ENCODE data around the gene PTPRE. TPM values are rescaled to one million over a fixed set of nuclear protein-coding genes. Genes with fewer than 3 reads are reported as not detected.

PTPRE gene
- polyA plus RNA-seq, 1 donor (not counting 4 experiments of a cell fraction or from before 2014, with no cell fraction given) = 15.1 TPM

GRCh38 chr10:127992376-127992775, 85.5 kb downstream of the PTPRE start:
- no peak for FAIRE-seq
- Histone ChIP-seq H3K4me2 (ENCODE audit: control insufficient read depth, extremely low read depth, insufficient read depth, low read depth, low read length) (no peak overlapping the region), H3K27ac (ENCODE audit: control insufficient read depth, insufficient read depth, low read length) (no peak overlapping the region)

GRCh38 chr10:127993056-127993690, 86.3 kb downstream of the PTPRE start:
- Histone ChIP-seq H4K20me1 (ENCODE audit: control insufficient read depth, extremely low read depth, insufficient read depth, low read length) (no peaks in the 10 kb centered on the region), H3K36me3 (ENCODE audit: control insufficient read depth in 2 of 2, extremely low read depth in 1 of 2, insufficient read depth in 2 of 2, low read length in 2 of 2) (no peaks in the 10 kb centered on the region), H3K4me1 (ENCODE audit: control insufficient read depth, extremely low read depth, insufficient read depth, low read length) (peaks cover 28% of the 10 kb centered on the region), H2AFZ (ENCODE audit: control insufficient read depth, low read length) (no peak overlapping the region), H3K4me2 (ENCODE audit: control insufficient read depth, extremely low read depth, insufficient read depth, low read depth, low read length) (no peak overlapping the region), H3K27ac (ENCODE audit: control insufficient read depth, insufficient read depth, low read length) (no peak overlapping the region), H3K27me3 (ENCODE audit: control insufficient read depth, extremely low read depth, insufficient read depth, low read length) (no peaks in the 10 kb centered on the region), H3K9me3 (ENCODE audit: control insufficient read depth, low read depth, low read length) (no peaks in the 10 kb centered on the region), H3K4me3 (ENCODE audit: control insufficient read depth in 2 of 3, extremely low read depth in 1 of 3, insufficient read depth in 2 of 3, low read depth in 1 of 3, low read length in 3 of 3) (no peak overlapping the region), H3K79me2 (ENCODE audit: control insufficient read depth, insufficient read depth, low read length) (no peaks in the 10 kb centered on the region), H3K9ac (ENCODE audit: control insufficient read depth, extremely low read depth, insufficient read depth, low read length) (no peak overlapping the region), H3K9me1 (ENCODE audit: control insufficient read depth, extremely low read depth, insufficient read depth, low read length) (no peaks in the 10 kb centered on the region)
- dilution Hi-C loops (cut with MboI; ENCODE audit: extremely low pct_ligation_motif_present, low sequenced_read_pairs) = no loop called here
- DNase-seq (ENCODE audit: low read depth, low spot score) (no peak), FAIRE-seq (no peak)
- TF ChIP-seq CTCF (optimal IDR thresholded peaks at IDR 0.05 in 1 of 3, IDR thresholded peaks at IDR 0.05 in 1 of 3, conservative IDR thresholded peaks at IDR 0.05 in 1 of 3; ENCODE audit: extremely low read depth in 1 of 3, insufficient read depth in 2 of 3, low read length in 3 of 3) (no peak), EZH2 (IDR thresholded peaks at IDR 0.05; ENCODE audit: low read length) (no peak)

More at GRCh38 chr10:127992376-127992775, 85.5 kb downstream of the PTPRE start:
- H2AFZ ChIP-seq (ENCODE audit: control insufficient read depth, low read length) = no peak overlapping the region
- H3K4me3 ChIP-seq (ENCODE audit: control insufficient read depth in 2 of 3, extremely low read depth in 1 of 3, insufficient read depth in 2 of 3, low read depth in 1 of 3, low read length in 3 of 3) = no peak overlapping the region
- H3K9me1 ChIP-seq (ENCODE audit: control insufficient read depth, extremely low read depth, insufficient read depth, low read length) = no peaks in the 10 kb centered on the region
- H4K20me1 ChIP-seq (ENCODE audit: control insufficient read depth, extremely low read depth, insufficient read depth, low read length) = no peaks in the 10 kb centered on the region
- no peaks in the 10 kb centered on the region for H3K9me3 ChIP-seq (ENCODE audit: control insufficient read depth, low read depth, low read length)
- H3K27me3 ChIP-seq (ENCODE audit: control insufficient read depth, extremely low read depth, insufficient read depth, low read length) = no peaks in the 10 kb centered on the region
- H3K79me2 ChIP-seq (ENCODE audit: control insufficient read depth, insufficient read depth, low read length) = no peaks in the 10 kb centered on the region
- no peaks in the 10 kb centered on the region for H3K36me3 ChIP-seq (ENCODE audit: control insufficient read depth in 2 of 2, extremely low read depth in 1 of 2, insufficient read depth in 2 of 2, low read length in 2 of 2)
- dilution Hi-C loops (cut with MboI; ENCODE audit: extremely low pct_ligation_motif_present, low sequenced_read_pairs) = no loop called here
- no peak for DNase-seq (ENCODE audit: low read depth, low spot score)
- TF ChIP-seq EZH2 (IDR thresholded peaks at IDR 0.05; ENCODE audit: low read length) (no peak), CTCF (optimal IDR thresholded peaks at IDR 0.05 in 1 of 3, IDR thresholded peaks at IDR 0.05 in 1 of 3, conservative IDR thresholded peaks at IDR 0.05 in 1 of 3; ENCODE audit: extremely low read depth in 1 of 3, insufficient read depth in 2 of 3, low read length in 3 of 3) (no peak)
- peaks cover 28% of the 10 kb centered on the region for H3K4me1 ChIP-seq (ENCODE audit: control insufficient read depth, extremely low read depth, insufficient read depth, low read length)
- H3K9ac ChIP-seq (ENCODE audit: control insufficient read depth, extremely low read depth, insufficient read depth, low read length) = no peak overlapping the region

Data from keratinocyte (primary cell).